Forelimb muscle (tissue), 1 donor: ENCODE results near the gene SEPHS1. TPM values are rescaled to one million over a fixed set of nuclear protein-coding genes. Genes with fewer than 3 reads are reported as not detected.
"Not testable (repeated sequence)": the region's sequence is repeated elsewhere in the genome, so short reads cannot be mapped to it uniquely, and the experiment has no call there.

Experiments
- DNase-seq: peaks from one replicate; pipeline ENCODE4 v3.0.0-alpha.2; 2013; ENCODE audit warnings: low read depth
- polyA plus RNA-seq: library from polyadenylated mRNA; unstranded; fragments of 120-200 nt; gene quantifications from one replicate; pipeline ENCODE4 v1.2.1, GENCODE V29; 2013; ENCODE audit not compliant: insufficient read length

The SEPHS1 gene
- polyA plus RNA-seq, 1 donor: 52.4 TPM

GRCh38 chr10:13291061-13291460, 57.0 kb downstream of the SEPHS1 start:
- DNase-seq: no peak

GRCh38 chr10:13284050-13284449, 64.0 kb downstream of the SEPHS1 start:
- DNase-seq: no peak

- DNase-seq: not testable (repeated sequence)
These were observed 65.7 kb downstream of the SEPHS1 start for GRCh38 chr10:13282348-13282747.

- DNase-seq: no peak
These were observed 71.2 kb downstream of the SEPHS1 start for GRCh38 chr10:13276749-13277365.

GRCh38 chr10:13276146-13276545, 71.9 kb downstream of the SEPHS1 start:
- not testable (repeated sequence) for DNase-seq

- DNase-seq: peak; percentile 43
These were observed 75.9 kb downstream of the SEPHS1 start for GRCh38 chr10:13272164-13272571.

- no peak for DNase-seq
These were observed 76.4 kb downstream of the SEPHS1 start for GRCh38 chr10:13271552-13272163.

GRCh38 chr10:13270877-13271551, 77.1 kb downstream of the SEPHS1 start:
- DNase-seq: no peak

GRCh38 chr10:13268841-13269240, 79.3 kb downstream of the SEPHS1 start:
- DNase-seq: no peak

GRCh38 chr10:13268310-13268709, 79.8 kb downstream of the SEPHS1 start:
- no peak for DNase-seq

Other genes starting within 250 kb of the SEPHS1 start
- gene OPTN, start 248.1 kb downstream of the SEPHS1 start, polyA plus RNA-seq: 30.3 TPM
- 3.9 TPM for gene MCM10, start 186.7 kb downstream of the SEPHS1 start, polyA plus RNA-seq
- gene UCMA, start 113.9 kb downstream of the SEPHS1 start, polyA plus RNA-seq: 0.95 TPM
- 41.3 TPM for gene PHYH, start 48.2 kb downstream of the SEPHS1 start, polyA plus RNA-seq
- gene BEND7, start 180.7 kb upstream of the SEPHS1 start, polyA plus RNA-seq: 7.8 TPM
- gene PRPF18, start 238.7 kb upstream of the SEPHS1 start, polyA plus RNA-seq: 25.5 TPM